NOMO-1 treated with DMSO at 0.1 percent for 48 hours (cell line): ENCODE results near the gene GLI3.

ENCODE experiments used
- DNase-seq: peaks from one replicate; lab custom pipeline; 2025; ENCODE audit not compliant: unreplicated experiment; lab: John Stamatoyannopoulos, UW

Gene GLI3

GRCh38 chr7:42011846-42012245 lies 225.2 kb downstream of the GLI3 start:
- no peak for DNase-seq

GRCh38 chr7:42010751-42011150 lies 226.3 kb downstream of the GLI3 start:
- no peak for DNase-seq

GRCh38 chr7:42006801-42007513 lies 230.1 kb downstream of the GLI3 start:
- DNase-seq: no peak

- DNase-seq: no peak
These were observed 234.4 kb downstream of the GLI3 start for GRCh38 chr7:42002654-42003053.

- no peak for DNase-seq
These were observed 237.2 kb downstream of the GLI3 start for GRCh38 chr7:41999736-42000283.

- DNase-seq: no peak
These were observed 239.0 kb downstream of the GLI3 start for GRCh38 chr7:41998041-41998440.

GRCh38 chr7:41997151-41997550 lies 239.9 kb downstream of the GLI3 start:
- no peak for DNase-seq

GRCh38 chr7:41996381-41997035 lies 240.5 kb downstream of the GLI3 start:
- no peak for DNase-seq

GRCh38 chr7:41995632-41996271 lies 241.3 kb downstream of the GLI3 start:
- no peak for DNase-seq

GRCh38 chr7:41994746-41995110 lies 242.3 kb downstream of the GLI3 start:
- no peak for DNase-seq

GRCh38 chr7:41994036-41994745 lies 242.8 kb downstream of the GLI3 start:
- DNase-seq: peak; percentile 52

- DNase-seq: peak; percentile 21
These were observed 243.8 kb downstream of the GLI3 start for GRCh38 chr7:41992881-41993867.

GRCh38 chr7:41984888-41985287 lies 252.1 kb downstream of the GLI3 start:
- no peak for DNase-seq

GRCh38 chr7:41981046-41982040 lies 255.7 kb downstream of the GLI3 start:
- no peak for DNase-seq

- DNase-seq: peak; percentile 37
These were observed 257.1 kb downstream of the GLI3 start for GRCh38 chr7:41979834-41980307.

- no peak for DNase-seq
These were observed 258.2 kb downstream of the GLI3 start for GRCh38 chr7:41978858-41979257.

GRCh38 chr7:41977661-41978060 lies 259.3 kb downstream of the GLI3 start:
- DNase-seq: no peak

GRCh38 chr7:41977151-41977651 lies 259.8 kb downstream of the GLI3 start:
- DNase-seq: peak; percentile 48

- no peak for DNase-seq
These were observed 260.6 kb downstream of the GLI3 start for GRCh38 chr7:41976411-41976810.
